LNCaP clone FGC (cell line): ENCODE results near the gene PAM.

ENCODE experiments used
- DNase-seq: peaks from one replicate; pipeline ENCODE4 v3.0.0-alpha.2; 2011; ENCODE audit warnings: low read depth
- H3K4me3 ChIP-seq: 2 replicates; pipeline ENCODE4 v1.5.1; 2011; ENCODE audit warnings: mild to moderate bottlenecking, low read depth, low read length, control low read depth
- TF ChIP-seq, protein P1 (sequence below): IDR thresholded peaks from 2 replicates; pipeline ENCODE4 v1.5.1; 2012; ENCODE audit warnings: mild to moderate bottlenecking; ENCODE audit not compliant: control insufficient read depth, insufficient read depth; ENCODE audit errors: extremely low read depth

Gene PAM

DNA sequence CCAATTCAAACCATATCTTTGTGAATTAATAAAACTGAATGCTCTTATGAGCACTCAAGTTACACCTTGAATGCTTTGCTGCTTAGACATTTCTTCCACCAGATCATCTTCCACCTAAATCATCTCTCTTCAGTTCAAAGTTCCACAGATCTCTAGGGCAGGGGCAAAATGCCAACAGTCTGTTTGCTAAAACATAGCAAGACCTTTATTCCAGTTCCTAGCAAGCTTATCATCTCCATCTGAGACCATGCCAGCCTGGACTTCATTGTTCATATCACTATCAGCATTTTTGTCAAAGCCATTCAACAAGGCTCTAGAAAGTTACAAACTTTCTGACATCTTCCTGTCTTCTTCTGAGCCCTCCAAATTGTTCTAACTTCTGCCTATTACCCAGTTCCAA is 245.0 kb downstream of the PAM start:
- TF ChIP-seq, protein P1, sequence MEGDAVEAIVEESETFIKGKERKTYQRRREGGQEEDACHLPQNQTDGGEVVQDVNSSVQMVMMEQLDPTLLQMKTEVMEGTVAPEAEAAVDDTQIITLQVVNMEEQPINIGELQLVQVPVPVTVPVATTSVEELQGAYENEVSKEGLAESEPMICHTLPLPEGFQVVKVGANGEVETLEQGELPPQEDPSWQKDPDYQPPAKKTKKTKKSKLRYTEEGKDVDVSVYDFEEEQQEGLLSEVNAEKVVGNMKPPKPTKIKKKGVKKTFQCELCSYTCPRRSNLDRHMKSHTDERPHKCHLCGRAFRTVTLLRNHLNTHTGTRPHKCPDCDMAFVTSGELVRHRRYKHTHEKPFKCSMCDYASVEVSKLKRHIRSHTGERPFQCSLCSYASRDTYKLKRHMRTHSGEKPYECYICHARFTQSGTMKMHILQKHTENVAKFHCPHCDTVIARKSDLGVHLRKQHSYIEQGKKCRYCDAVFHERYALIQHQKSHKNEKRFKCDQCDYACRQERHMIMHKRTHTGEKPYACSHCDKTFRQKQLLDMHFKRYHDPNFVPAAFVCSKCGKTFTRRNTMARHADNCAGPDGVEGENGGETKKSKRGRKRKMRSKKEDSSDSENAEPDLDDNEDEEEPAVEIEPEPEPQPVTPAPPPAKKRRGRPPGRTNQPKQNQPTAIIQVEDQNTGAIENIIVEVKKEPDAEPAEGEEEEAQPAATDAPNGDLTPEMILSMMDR = no peak
- DNase-seq = no peak
- H3K4me3 ChIP-seq = no peak overlapping the region

DNA sequence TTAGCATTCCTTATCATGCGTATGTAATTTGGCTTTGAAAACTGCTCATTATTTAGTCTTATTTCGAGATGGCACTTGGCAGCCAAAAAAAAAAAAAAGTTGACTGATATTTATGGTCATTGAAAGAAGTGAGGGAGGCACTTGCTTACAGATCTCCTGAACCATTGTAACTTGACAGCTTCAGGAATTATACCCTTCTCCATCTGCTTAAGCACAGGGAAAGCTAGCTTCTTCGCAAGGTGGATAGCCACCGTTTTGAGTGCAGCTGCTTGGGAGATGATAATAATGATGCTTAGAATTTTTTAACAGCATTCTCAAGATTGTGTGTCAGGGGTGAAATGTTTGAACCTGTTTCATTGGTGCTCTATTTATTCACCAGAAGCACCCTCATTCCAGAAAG is 248.8 kb downstream of the PAM start:
- H3K4me3 ChIP-seq = no peak overlapping the region
- TF ChIP-seq, protein P1 = no peak
- DNase-seq = no peak

DNA sequence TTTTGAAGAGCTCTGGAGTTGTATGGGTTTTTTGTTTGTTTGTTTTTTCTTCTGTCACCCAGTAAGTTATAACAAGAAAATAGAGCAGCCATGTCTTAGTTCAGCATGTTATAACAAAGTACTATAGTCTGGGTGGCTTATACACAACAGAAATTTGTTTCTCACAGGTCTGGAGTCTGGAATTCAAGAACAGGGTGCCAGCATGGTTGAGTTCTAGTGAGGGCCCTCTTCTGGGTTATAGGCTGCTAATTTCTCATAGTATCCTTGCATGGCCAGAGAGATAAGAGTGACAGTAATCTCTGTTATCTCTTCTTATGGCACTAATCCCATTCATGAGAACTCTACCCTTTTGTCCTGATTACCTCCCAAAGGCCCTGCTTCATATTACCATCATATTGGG is 250.2 kb downstream of the PAM start:
- H3K4me3 ChIP-seq = no peak overlapping the region
- DNase-seq = no peak
- TF ChIP-seq, protein P1 = no peak

DNA sequence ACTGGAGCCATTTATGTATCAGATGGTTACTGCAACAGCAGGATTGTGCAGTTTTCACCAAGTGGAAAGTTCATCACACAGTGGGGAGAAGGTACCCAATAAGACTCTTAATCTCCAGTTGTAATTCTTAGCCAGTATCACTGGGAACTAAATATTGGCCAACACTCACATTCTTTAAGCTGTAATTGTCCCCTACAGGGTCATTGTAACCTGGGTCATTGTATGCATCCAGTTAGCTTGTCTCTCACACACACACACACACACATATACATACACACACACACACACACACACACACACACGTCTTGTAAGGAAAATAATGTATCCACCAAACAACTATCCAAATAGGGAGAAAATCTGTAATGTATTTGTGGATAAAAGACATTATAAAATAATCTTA is 251.8 kb downstream of the PAM start:
- DNase-seq = no peak
- TF ChIP-seq, protein P1 = no peak
- H3K4me3 ChIP-seq = no peak overlapping the region

DNA sequence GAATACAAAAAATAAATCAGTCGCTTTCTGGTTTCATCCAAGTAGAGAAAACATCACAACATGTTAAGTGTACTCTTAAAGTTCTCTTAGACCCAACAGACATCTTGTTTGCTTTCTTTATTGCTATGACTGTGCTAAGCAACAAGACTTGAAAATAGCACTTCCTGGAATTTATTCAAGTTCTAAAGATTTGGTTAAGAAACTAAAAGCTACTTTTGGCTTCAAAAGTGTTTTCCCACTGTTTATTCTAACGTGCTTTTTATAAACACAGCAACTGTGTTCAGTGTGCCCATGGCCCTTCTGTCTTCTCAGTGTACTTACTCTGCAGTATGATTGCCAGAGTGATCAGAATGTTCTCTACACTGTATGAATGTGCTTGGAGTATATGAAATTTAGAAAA is 255.1 kb downstream of the PAM start:
- TF ChIP-seq, protein P1 = no peak
- no peak for DNase-seq
- H3K4me3 ChIP-seq = no peak overlapping the region

DNA sequence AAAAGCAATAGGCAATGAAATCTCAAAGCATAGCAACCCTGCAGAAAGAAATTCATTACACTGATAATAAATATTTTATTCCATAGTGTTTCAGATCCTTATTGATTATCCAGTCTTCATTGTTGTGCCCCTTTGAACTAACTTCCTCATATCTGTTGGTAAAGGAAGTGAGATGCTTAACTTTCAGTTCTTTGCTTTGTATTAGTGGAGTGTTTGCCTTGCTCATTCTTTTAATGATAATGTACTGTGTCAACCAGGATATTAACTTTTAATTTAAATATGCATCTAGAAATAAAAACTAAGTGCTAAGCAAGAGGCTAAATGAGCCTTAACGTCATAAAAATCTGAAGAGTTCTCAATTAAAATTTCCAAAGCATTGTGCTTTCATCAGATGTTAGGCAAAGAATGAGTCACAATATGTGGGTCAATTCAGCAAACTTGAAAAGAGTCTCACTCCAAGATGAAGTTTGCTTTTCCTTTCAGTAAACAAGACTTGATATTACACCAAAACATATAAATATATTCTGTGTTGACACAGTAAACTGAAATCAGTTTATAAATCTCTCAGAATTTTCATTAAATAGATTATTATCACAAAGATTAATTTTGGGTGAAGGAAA is 258.9 kb downstream of the PAM start:
- H3K4me3 ChIP-seq = no peak overlapping the region
- peak; percentile 42 for DNase-seq
- TF ChIP-seq, protein P1 = no peak

DNA sequence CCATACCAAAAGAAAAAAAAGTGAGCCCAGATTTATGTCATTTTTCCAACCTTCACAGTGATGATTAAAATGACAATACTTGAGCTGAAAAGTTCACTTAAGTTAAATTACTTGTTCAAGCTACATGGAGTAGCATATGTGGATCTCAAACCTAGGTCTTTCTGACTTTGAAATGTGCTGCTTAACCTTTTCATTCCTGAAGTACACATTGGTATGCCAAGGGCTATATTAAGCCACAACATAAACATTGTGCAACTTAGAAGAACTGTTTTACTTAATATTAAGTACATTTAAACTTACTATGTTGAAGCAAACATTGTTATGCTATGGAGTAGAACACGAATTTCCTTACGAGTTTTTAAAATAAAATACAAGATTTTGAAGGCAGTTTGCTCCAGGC is 259.9 kb downstream of the PAM start:
- TF ChIP-seq, protein P1 = no peak
- no peak overlapping the region for H3K4me3 ChIP-seq
- DNase-seq = no peak
